ENCODE data around the gene ANKRD11. TPM values are rescaled to one million over a fixed set of nuclear protein-coding genes. Genes with fewer than 3 reads are reported as not detected.

ANKRD11 gene
- total RNA-seq, 1 experiment from 2014 or later, result 266 TPM

DNA sequence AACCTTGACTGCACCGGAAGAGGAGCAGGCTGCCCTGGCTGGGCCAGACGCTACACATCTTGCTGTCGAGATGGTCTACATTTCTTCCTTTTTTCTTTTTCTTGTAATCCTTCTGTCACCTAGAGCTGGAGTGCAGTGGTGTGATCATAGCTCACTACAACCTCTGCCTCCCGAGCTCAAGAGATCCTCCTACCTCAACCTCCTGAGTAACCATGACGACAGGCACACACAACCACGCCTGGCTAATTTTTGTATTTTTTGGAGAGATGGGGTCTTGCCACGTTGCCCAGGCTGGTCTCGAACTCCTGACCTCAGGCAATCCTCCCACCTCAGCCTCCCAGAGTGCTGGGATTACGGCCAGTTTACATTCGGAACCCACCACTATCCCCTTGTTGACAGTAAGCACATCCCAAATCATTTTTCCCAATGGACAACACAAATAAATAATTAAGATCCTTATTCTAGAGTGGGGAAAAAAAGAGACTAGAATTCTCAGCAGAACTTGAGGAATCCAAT, 79.0 kb downstream of the ANKRD11 start:
- no peak overlapping the region for H3K27ac ChIP-seq (ENCODE audit: low read depth, low read length)
- RAD21 ChIA-PET (ENCODE audit: low non-redundant PET in 1 of 2, low total read pairs in 2 of 2, uncharacterized antibody in 2 of 2, unreplicated experiment in 2 of 2), result no interaction called here
- peaks cover 62% of the 10 kb centered on the region; the same call in 1 of the 2 replicates for H4K20me1 ChIP-seq (ENCODE audit: insufficient read depth)
- intact Hi-C loops (cut with micrococcal nuclease), result no loop called here
- H3K4me2 ChIP-seq (ENCODE audit: low read length), result no peak overlapping the region
- no peak for DNase-seq (ENCODE audit: low read depth, low spot score)
- no peaks in the 10 kb centered on the region for H3K27me3 ChIP-seq (ENCODE audit: insufficient read depth, low read length)
- H3K9ac ChIP-seq (ENCODE audit: low read length), result no peak overlapping the region
- CTCF ChIA-PET, result no interaction called here
- POLR2A ChIA-PET, result no interaction called here
- no TSS peak for BruUV-seq (replicated peaks)
- TF ChIP-seq YY1 (IDR thresholded peaks at IDR 0.05; ENCODE audit: extremely low read depth, insufficient replicate concordance, low read depth, low read length), result no peak
- TF ChIP-seq, protein P1, sequence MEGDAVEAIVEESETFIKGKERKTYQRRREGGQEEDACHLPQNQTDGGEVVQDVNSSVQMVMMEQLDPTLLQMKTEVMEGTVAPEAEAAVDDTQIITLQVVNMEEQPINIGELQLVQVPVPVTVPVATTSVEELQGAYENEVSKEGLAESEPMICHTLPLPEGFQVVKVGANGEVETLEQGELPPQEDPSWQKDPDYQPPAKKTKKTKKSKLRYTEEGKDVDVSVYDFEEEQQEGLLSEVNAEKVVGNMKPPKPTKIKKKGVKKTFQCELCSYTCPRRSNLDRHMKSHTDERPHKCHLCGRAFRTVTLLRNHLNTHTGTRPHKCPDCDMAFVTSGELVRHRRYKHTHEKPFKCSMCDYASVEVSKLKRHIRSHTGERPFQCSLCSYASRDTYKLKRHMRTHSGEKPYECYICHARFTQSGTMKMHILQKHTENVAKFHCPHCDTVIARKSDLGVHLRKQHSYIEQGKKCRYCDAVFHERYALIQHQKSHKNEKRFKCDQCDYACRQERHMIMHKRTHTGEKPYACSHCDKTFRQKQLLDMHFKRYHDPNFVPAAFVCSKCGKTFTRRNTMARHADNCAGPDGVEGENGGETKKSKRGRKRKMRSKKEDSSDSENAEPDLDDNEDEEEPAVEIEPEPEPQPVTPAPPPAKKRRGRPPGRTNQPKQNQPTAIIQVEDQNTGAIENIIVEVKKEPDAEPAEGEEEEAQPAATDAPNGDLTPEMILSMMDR (IDR thresholded peaks at IDR 0.05 in 2 of 3, conservative IDR thresholded peaks at IDR 0.05 in 1 of 3; ENCODE audit: borderline replicate concordance in 1 of 3, insufficient read depth in 1 of 3, low read depth in 2 of 3, low read length in 2 of 3), result no peak
- no peak for TF ChIP-seq CEBPB (IDR thresholded peaks at IDR 0.05; ENCODE audit: low read depth)
- no peak for TF ChIP-seq POLR2A (IDR thresholded peaks at IDR 0.05; ENCODE audit: borderline replicate concordance, extremely low read depth, insufficient read depth, insufficient read length)
- TF ChIP-seq ELF1 (IDR thresholded peaks at IDR 0.05; ENCODE audit: borderline replicate concordance, low read depth), result no peak
- TF ChIP-seq SRF (IDR thresholded peaks at IDR 0.05; ENCODE audit: low read depth), result no peak
- H3K9me2 ChIP-seq (ENCODE audit: insufficient read depth), result no peaks in the 10 kb centered on the region
- peaks cover 6 to 33% of the 10 kb centered on the region in 2 experiments for H3K4me1 ChIP-seq (ENCODE audit: control insufficient read depth in 1 of 2, insufficient read depth in 2 of 2, low read length in 2 of 2)
- no peak for ATAC-seq
- no peaks in the 10 kb centered on the region for H3K9me3 ChIP-seq (ENCODE audit: control insufficient read depth in 1 of 2, insufficient read depth in 1 of 2, low read depth in 1 of 2, low read length in 2 of 2)
- no peak overlapping the region for H2AFZ ChIP-seq (ENCODE audit: low read depth, low read length, poor library complexity, severe bottlenecking)
- H3K4me3 ChIP-seq (replicated peaks in 1 of 2; ENCODE audit: low read depth in 1 of 2, low read length in 2 of 2), result no peak overlapping the region
- H3K36me3 ChIP-seq (ENCODE audit: control insufficient read depth in 1 of 2, insufficient read depth in 2 of 2, low read length in 2 of 2), result no peaks in the 10 kb centered on the region
- H3K79me2 ChIP-seq (ENCODE audit: insufficient read depth, low read length), result peaks cover 99% of the 10 kb centered on the region

DNA sequence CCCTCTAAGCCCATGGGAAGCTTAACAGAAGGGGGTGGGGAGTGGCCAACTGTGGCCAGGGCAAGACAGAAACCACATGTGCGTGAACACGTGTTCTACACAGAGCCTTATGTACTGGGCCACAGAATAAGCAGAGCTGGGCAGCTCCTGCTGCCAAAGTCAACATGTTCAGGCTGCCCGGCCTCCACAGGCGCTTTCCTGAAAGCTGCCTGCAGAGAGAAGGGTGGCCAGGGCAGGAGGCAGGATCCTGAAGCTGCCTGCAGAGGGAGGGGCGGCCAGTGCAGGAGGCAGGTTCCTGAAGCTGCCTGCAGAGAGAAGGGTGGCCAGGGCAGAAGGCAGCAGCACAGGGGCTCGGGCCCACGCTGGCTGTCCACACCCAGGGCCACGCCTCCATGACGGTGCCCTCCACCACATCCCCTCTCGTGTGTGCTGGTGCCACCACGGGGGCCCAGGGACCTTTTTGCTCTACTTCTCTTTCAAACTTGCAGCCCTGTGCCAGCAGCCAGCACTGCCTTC, 79.5 kb downstream of the ANKRD11 start:
- peaks cover 99% of the 10 kb centered on the region for H3K79me2 ChIP-seq (ENCODE audit: insufficient read depth, low read length)
- H3K9ac ChIP-seq (ENCODE audit: low read length), result no peak overlapping the region
- H3K9me3 ChIP-seq (ENCODE audit: control insufficient read depth in 1 of 2, insufficient read depth in 1 of 2, low read depth in 1 of 2, low read length in 2 of 2), result no peaks in the 10 kb centered on the region
- ChIA-PET POLR2A (no interaction called here), RAD21 (ENCODE audit: low non-redundant PET in 1 of 2, low total read pairs in 2 of 2, uncharacterized antibody in 2 of 2, unreplicated experiment in 2 of 2) (no interaction called here), CTCF (no interaction called here)
- intact Hi-C loops (cut with micrococcal nuclease), result no loop called here
- H3K27ac ChIP-seq (ENCODE audit: low read depth, low read length), result no peak overlapping the region
- ATAC-seq, result peak; percentile 28; the same call in 1 of the 2 replicates
- H4K20me1 ChIP-seq (ENCODE audit: insufficient read depth), result peaks cover 65% of the 10 kb centered on the region; the same call in 1 of the 2 replicates
- no peaks in the 10 kb centered on the region for H3K9me2 ChIP-seq (ENCODE audit: insufficient read depth)
- no TSS peak for BruUV-seq (replicated peaks)
- H3K4me3 ChIP-seq (replicated peaks in 1 of 2; ENCODE audit: low read depth in 1 of 2, low read length in 2 of 2), result no peak overlapping the region
- no peak for DNase-seq (ENCODE audit: low read depth, low spot score)
- peaks cover 6 to 37% of the 10 kb centered on the region in 2 experiments for H3K4me1 ChIP-seq (ENCODE audit: control insufficient read depth in 1 of 2, insufficient read depth in 2 of 2, low read length in 2 of 2)
- H3K36me3 ChIP-seq (ENCODE audit: control insufficient read depth in 1 of 2, insufficient read depth in 2 of 2, low read length in 2 of 2), result no peaks in the 10 kb centered on the region
- no peaks in the 10 kb centered on the region for H3K27me3 ChIP-seq (ENCODE audit: insufficient read depth, low read length)
- no peak for TF ChIP-seq YY1 (IDR thresholded peaks at IDR 0.05; ENCODE audit: extremely low read depth, insufficient replicate concordance, low read depth, low read length)
- TF ChIP-seq, protein P2, sequence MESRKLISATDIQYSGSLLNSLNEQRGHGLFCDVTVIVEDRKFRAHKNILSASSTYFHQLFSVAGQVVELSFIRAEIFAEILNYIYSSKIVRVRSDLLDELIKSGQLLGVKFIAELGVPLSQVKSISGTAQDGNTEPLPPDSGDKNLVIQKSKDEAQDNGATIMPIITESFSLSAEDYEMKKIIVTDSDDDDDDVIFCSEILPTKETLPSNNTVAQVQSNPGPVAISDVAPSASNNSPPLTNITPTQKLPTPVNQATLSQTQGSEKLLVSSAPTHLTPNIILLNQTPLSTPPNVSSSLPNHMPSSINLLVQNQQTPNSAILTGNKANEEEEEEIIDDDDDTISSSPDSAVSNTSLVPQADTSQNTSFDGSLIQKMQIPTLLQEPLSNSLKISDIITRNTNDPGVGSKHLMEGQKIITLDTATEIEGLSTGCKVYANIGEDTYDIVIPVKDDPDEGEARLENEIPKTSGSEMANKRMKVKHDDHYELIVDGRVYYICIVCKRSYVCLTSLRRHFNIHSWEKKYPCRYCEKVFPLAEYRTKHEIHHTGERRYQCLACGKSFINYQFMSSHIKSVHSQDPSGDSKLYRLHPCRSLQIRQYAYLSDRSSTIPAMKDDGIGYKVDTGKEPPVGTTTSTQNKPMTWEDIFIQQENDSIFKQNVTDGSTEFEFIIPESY (IDR thresholded peaks at IDR 0.05; ENCODE audit: extremely low read depth, insufficient replicate concordance, low read length), result no peak
- no peak for TF ChIP-seq EZH2phosphoT487 (IDR thresholded peaks at IDR 0.05; ENCODE audit: borderline replicate concordance)
- TF ChIP-seq FOSL1 (IDR thresholded peaks at IDR 0.05; ENCODE audit: low read depth), result no peak
- TF ChIP-seq ELF1 (IDR thresholded peaks at IDR 0.05; ENCODE audit: borderline replicate concordance, low read depth), result no peak
- no peak for TF ChIP-seq SIN3A (IDR thresholded peaks at IDR 0.05; ENCODE audit: low read depth)
- TF ChIP-seq TCF7L2 (IDR thresholded peaks at IDR 0.05; ENCODE audit: borderline replicate concordance, extremely low read depth, insufficient read depth, insufficient read length), result no peak
- TF ChIP-seq EZH2 (IDR thresholded peaks at IDR 0.05), result no peak
- no peak for TF ChIP-seq ZFX (IDR thresholded peaks at IDR 0.05)
- no peak for TF ChIP-seq CBX3 (IDR thresholded peaks at IDR 0.05; ENCODE audit: low read depth)
- H2AFZ ChIP-seq (ENCODE audit: low read depth, low read length, poor library complexity, severe bottlenecking), result no peak overlapping the region
- no peak overlapping the region for H3K4me2 ChIP-seq (ENCODE audit: low read length)

Measured in HCT116 (cell line).